Adrenal gland (tissue), 5 donors: ENCODE measurements around the gene NUFIP2.

ENCODE experiments used
- CTCF ChIP-seq, 6 experiments: fragments of 450-650 bp in 4 of 6; fragments of 200-600 bp in 2 of 6; sonication (generic) in 1 of 6; IDR thresholded peaks; 1 replicate in 5 of 6; 2 replicates in 1 of 6; pipeline versions ENCODE4 v1.5.1 to v1.8.0; 2016 to 2021; ENCODE audit warnings: antibody characterized with exemption in 6 of 6, mild to moderate bottlenecking in 2 of 6, moderate library complexity in 1 of 6
- POLR2A ChIP-seq, 2 donors: fragments of 450-650 bp; IDR thresholded peaks; one replicate each; pipeline ENCODE4 v1.6.1; 2017; ENCODE audit warnings: antibody characterized with exemption in 2 of 2, mild to moderate bottlenecking in 2 of 2, moderate library complexity in 1 of 2
- donor health status: DM: no; HTN: no; CAD: no.

- TF ChIP-seq CTCF (IDR thresholded peaks at IDR 0.05) (no peak), POLR2A (IDR thresholded peaks at IDR 0.05) (no peak)
These were observed 81.2 kb downstream of the NUFIP2 start for GRCh38 chr17:29212681-29213121.
